K562 treated with DMSO at 1 percent for 24 hours (cell line): ENCODE data around the gene HINT1. TPM values are rescaled to one million over a fixed set of nuclear protein-coding genes. Genes with fewer than 3 reads are reported as not detected.

Experiments
- total RNA-seq: library from RNA; unstranded; fragments of 300-600 nt; gene quantifications from 2 replicates; pipeline ENCODE4 v1.2.3, GENCODE V29; 2022; ENCODE audit warnings: low read depth; ENCODE audit not compliant: insufficient read depth

HINT1 gene
- total RNA-seq = 304 and 329 TPM in 2 replicates

GRCh38 chr5:131165119-131165727 lies at the start of gene HINT1:
Gene HINT1, minus strand, starts transcription at chr5:131165256. Its CDS starts 51 bp downstream, at chr5:131165205.

GRCh38 chr5:131170540-131171275 lies 5.7 kb upstream of the HINT1 start, which contains the start of gene LYRM7:
Gene LYRM7, plus strand, starts transcription at chr5:131170944. Its CDS starts 77 bp downstream, at chr5:131171021.

Other genes with a start within 250 kb of the HINT1 start
- gene LYRM7, start 5.7 kb upstream of the HINT1 start, total RNA-seq = 6.7 and 13.7 TPM in 2 replicates
- 18.6 and 21.5 TPM in 2 replicates for gene CDC42SE2, start 98.8 kb upstream of the HINT1 start, total RNA-seq